ENCODE measurements around the gene ZNF318.

Gene ZNF318

GRCh38 chr6:43297644-43298564 is 71.5 kb downstream of the ZNF318 start, which contains the start of gene SLC22A7:
Gene SLC22A7, plus strand, starts transcription at chr6:43298260. Its CDS starts 99 bp downstream, at chr6:43298359.
- DNase-seq: no peak

GRCh38 chr6:43296780-43297497 is 72.5 kb downstream of the ZNF318 start:
- DNase-seq: no peak

- DNase-seq: no peak
These were observed 74.0 kb downstream of the ZNF318 start for GRCh38 chr6:43295456-43295855.

GRCh38 chr6:43294536-43294935 is 74.9 kb downstream of the ZNF318 start:
- no peak for DNase-seq

- no peak for DNase-seq
These were observed 75.7 kb downstream of the ZNF318 start for GRCh38 chr6:43293698-43294097.

GRCh38 chr6:43292763-43293318 is 76.6 kb downstream of the ZNF318 start:
- DNase-seq: no peak

- DNase-seq: no peak
These were observed 77.1 kb downstream of the ZNF318 start for GRCh38 chr6:43292341-43292740.

GRCh38 chr6:43291708-43292107 is 77.7 kb downstream of the ZNF318 start:
- DNase-seq: no peak

GRCh38 chr6:43290905-43291355 is 78.5 kb downstream of the ZNF318 start:
- DNase-seq: no peak

GRCh38 chr6:43290339-43290904 is 79.0 kb downstream of the ZNF318 start:
- DNase-seq: no peak

- no peak for DNase-seq
These were observed 81.4 kb downstream of the ZNF318 start for GRCh38 chr6:43287717-43288679.

GRCh38 chr6:43286980-43287716 is 82.3 kb downstream of the ZNF318 start:
- no peak for DNase-seq

GRCh38 chr6:43286456-43286979 is 82.9 kb downstream of the ZNF318 start:
- DNase-seq: no peak
